GM20000 (cell line): ENCODE results near the gene OBSCN.

Source experiments
- DNase-seq: peaks from one replicate; pipeline ENCODE4 v3.0.0; 2012; ENCODE audit warnings: low spot score
- TF ChIP-seq, protein P1 (sequence below): IDR thresholded peaks from 2 replicates; pipeline ENCODE4 v1.5.1; 2012; ENCODE audit warnings: mild to moderate bottlenecking, control low read depth; ENCODE audit errors: extremely low read depth, missing control alignments

The OBSCN gene

DNA sequence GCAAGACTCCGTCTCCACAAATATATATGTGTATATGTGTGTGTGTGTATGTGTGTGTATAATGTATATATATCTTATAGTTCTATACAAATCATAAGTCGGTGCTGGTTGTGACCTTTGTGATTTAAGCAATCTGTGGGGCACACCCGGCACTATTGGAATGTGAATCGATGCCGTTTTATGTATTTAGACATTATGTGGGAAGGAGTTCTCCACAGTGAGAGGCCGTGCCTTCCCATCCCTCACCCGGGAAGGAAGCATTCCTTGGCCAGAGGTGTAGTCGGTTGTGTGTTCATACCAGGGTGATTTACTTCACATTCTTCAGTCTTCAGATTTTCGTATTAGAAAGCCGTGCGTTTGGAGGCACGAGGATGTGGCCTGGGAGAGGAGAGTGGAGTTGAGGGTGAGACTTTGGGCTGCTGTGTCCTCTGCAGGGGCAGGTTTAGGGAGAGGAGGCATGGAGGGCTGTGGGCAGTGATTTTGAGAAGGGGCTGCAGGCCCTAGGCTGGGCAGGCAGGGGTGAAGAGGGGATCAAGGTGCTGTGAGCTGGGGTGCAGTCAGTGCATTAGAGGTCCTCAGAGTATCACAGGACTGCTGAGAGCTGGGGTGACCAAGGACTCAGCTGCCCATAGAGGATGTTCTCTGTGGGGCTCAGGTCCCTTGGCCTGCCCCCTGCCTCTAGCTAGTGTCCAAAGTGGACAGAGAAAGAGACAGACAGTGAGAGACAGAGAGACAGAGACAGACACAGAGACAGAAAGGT, 141.0 kb downstream of the OBSCN start:
- TF ChIP-seq, protein P1, sequence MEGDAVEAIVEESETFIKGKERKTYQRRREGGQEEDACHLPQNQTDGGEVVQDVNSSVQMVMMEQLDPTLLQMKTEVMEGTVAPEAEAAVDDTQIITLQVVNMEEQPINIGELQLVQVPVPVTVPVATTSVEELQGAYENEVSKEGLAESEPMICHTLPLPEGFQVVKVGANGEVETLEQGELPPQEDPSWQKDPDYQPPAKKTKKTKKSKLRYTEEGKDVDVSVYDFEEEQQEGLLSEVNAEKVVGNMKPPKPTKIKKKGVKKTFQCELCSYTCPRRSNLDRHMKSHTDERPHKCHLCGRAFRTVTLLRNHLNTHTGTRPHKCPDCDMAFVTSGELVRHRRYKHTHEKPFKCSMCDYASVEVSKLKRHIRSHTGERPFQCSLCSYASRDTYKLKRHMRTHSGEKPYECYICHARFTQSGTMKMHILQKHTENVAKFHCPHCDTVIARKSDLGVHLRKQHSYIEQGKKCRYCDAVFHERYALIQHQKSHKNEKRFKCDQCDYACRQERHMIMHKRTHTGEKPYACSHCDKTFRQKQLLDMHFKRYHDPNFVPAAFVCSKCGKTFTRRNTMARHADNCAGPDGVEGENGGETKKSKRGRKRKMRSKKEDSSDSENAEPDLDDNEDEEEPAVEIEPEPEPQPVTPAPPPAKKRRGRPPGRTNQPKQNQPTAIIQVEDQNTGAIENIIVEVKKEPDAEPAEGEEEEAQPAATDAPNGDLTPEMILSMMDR = no peak
- no peak for DNase-seq

DNA sequence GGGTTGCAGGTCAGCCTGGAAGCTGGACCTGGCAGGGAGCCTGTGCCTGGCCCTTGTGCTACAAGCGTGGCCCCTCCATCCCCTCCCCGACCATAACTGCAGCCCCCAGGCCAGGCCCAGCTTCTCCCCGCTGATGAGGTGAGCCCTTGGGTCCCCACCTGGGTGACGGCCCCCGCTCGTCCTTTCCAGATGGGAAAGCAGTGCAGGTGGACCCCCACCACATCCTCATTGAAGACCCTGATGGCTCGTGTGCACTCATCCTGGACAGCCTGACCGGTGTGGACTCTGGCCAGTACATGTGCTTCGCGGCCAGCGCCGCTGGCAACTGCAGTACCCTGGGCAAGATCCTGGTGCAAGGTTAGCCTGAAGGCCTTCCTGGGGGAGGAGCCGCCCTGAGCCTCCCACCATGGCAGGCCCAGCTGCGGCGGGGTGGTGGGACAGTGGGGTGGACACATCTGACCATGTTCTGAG, 141.9 kb downstream of the OBSCN start:
- DNase-seq = no peak
- TF ChIP-seq, protein P1 = no peak

DNA sequence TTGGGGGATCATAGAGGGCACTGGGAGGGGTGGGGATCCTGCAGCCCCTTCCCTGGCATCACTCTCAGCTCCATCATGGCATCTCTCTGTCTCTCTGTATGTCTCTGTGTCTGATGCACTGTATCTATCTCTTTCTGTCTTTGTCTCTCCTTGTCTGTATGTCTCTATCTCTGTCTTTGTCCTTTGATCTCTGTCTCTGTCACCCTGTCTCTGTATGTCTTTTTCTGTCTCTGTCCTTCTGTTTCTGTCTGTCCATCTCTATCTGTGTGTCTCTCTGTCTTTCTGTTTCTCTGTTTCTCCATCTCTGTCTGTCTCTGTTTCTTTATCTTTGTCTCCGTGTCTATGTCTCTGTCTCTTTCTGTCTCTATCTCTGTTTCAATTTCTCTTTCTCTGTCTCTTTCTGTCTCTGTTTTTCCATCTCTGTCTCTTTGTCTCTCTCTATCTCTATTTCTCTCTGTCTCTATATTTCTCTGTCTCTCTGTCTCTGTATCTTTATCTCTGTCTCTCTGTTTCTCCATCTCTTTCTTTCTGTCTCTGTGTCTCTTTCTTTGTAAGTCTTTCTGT, 142.4 kb downstream of the OBSCN start:
- TF ChIP-seq, protein P1 = no peak
- DNase-seq = no peak

- TF ChIP-seq, protein P1 = no peak
- DNase-seq = no peak
These were observed 143.3 kb downstream of the OBSCN start for GRCh38 chr1:228350831-228351781.

GRCh38 chr1:228351850-228352249, 144.0 kb downstream of the OBSCN start:
- no peak for DNase-seq
- TF ChIP-seq, protein P1 = no peak

- TF ChIP-seq, protein P1 = no peak
- DNase-seq = no peak
These were observed 145.0 kb downstream of the OBSCN start for GRCh38 chr1:228352677-228353481.
